ENCODE results near the gene PALLD. TPM values are rescaled to one million over a fixed set of nuclear protein-coding genes. Genes with fewer than 3 reads are reported as not detected.

The PALLD gene
- total RNA-seq, 1 donor from 2014 or later: 396 TPM

- Mint-ChIP-seq H3K4me1 (ENCODE audit: unreplicated experiment) (peaks cover 2% of the 10 kb centered on the region), H3K9me3 (ENCODE audit: unreplicated experiment) (no peaks in the 10 kb centered on the region), H3K27me3 (ENCODE audit: unreplicated experiment) (no peaks in the 10 kb centered on the region), H3K4me3 (ENCODE audit: unreplicated experiment) (no peak overlapping the region), H3K36me3 (ENCODE audit: unreplicated experiment) (peaks cover 74% of the 10 kb centered on the region), H3K27ac (ENCODE audit: unreplicated experiment) (no peak overlapping the region)
- no peak for DNase-seq (ENCODE audit: extremely low spot score, unreplicated experiment)
- no peak for TF ChIP-seq CTCF (IDR thresholded peaks at IDR 0.05)
Observed at GRCh38 chr4:168925789-168926490, 429.1 kb downstream of the PALLD start.

- no peak overlapping the region for H3K4me3 Mint-ChIP-seq (ENCODE audit: unreplicated experiment)
- H3K9me3 Mint-ChIP-seq (ENCODE audit: unreplicated experiment): peaks cover 19% of the 10 kb centered on the region
- TF ChIP-seq CTCF (IDR thresholded peaks at IDR 0.05): no peak
- no peak overlapping the region for H3K27ac Mint-ChIP-seq (ENCODE audit: unreplicated experiment)
- no peaks in the 10 kb centered on the region for H3K27me3 Mint-ChIP-seq (ENCODE audit: unreplicated experiment)
- H3K4me1 Mint-ChIP-seq (ENCODE audit: unreplicated experiment): peaks cover 2% of the 10 kb centered on the region
- DNase-seq (ENCODE audit: extremely low spot score, unreplicated experiment): no peak
- peaks cover 83% of the 10 kb centered on the region for H3K36me3 Mint-ChIP-seq (ENCODE audit: unreplicated experiment)
Observed at GRCh38 chr4:168928346-168928745, 431.5 kb downstream of the PALLD start.

GRCh38 chr4:168928875-168929274 lies 432.0 kb downstream of the PALLD start:
- Mint-ChIP-seq H3K27me3 (ENCODE audit: unreplicated experiment) (no peaks in the 10 kb centered on the region), H3K4me3 (ENCODE audit: unreplicated experiment) (no peak overlapping the region), H3K27ac (ENCODE audit: unreplicated experiment) (no peak overlapping the region), H3K9me3 (ENCODE audit: unreplicated experiment) (peaks cover 24% of the 10 kb centered on the region), H3K4me1 (ENCODE audit: unreplicated experiment) (peaks cover under 1% of the 10 kb centered on the region), H3K36me3 (ENCODE audit: unreplicated experiment) (peaks cover 84% of the 10 kb centered on the region)
- DNase-seq (ENCODE audit: extremely low spot score, unreplicated experiment): no peak
- no peak for TF ChIP-seq CTCF (IDR thresholded peaks at IDR 0.05)

GRCh38 chr4:168930413-168931196 lies 433.8 kb downstream of the PALLD start:
- no peak overlapping the region for H3K27ac Mint-ChIP-seq (ENCODE audit: unreplicated experiment)
- H3K4me1 Mint-ChIP-seq (ENCODE audit: unreplicated experiment): no peaks in the 10 kb centered on the region
- H3K4me3 Mint-ChIP-seq (ENCODE audit: unreplicated experiment): no peak overlapping the region
- no peaks in the 10 kb centered on the region for H3K27me3 Mint-ChIP-seq (ENCODE audit: unreplicated experiment)
- no peak for TF ChIP-seq CTCF (IDR thresholded peaks at IDR 0.05)
- no peak for DNase-seq (ENCODE audit: extremely low spot score, unreplicated experiment)
- peaks cover 75% of the 10 kb centered on the region for H3K36me3 Mint-ChIP-seq (ENCODE audit: unreplicated experiment)
- peaks cover 34% of the 10 kb centered on the region for H3K9me3 Mint-ChIP-seq (ENCODE audit: unreplicated experiment)

GRCh38 chr4:168931215-168931650 lies 434.4 kb downstream of the PALLD start:
- peaks cover 37% of the 10 kb centered on the region for H3K9me3 Mint-ChIP-seq (ENCODE audit: unreplicated experiment)
- no peak for TF ChIP-seq CTCF (IDR thresholded peaks at IDR 0.05)
- H3K36me3 Mint-ChIP-seq (ENCODE audit: unreplicated experiment): peaks cover 71% of the 10 kb centered on the region
- no peak overlapping the region for H3K27ac Mint-ChIP-seq (ENCODE audit: unreplicated experiment)
- H3K4me3 Mint-ChIP-seq (ENCODE audit: unreplicated experiment): no peak overlapping the region
- no peaks in the 10 kb centered on the region for H3K27me3 Mint-ChIP-seq (ENCODE audit: unreplicated experiment)
- no peaks in the 10 kb centered on the region for H3K4me1 Mint-ChIP-seq (ENCODE audit: unreplicated experiment)
- DNase-seq (ENCODE audit: extremely low spot score, unreplicated experiment): no peak

Data from osteocyte (in vitro differentiated cells).